ENCODE data around the gene ITGA8. TPM values are rescaled to one million over a fixed set of nuclear protein-coding genes. Genes with fewer than 3 reads are reported as not detected.

ITGA8 gene
- polyA plus RNA-seq, 3 donors: 47.9 to 51.5 (median 51.0) TPM

- no peak for DNase-seq (ENCODE audit: low read depth in 3 of 3, low spot score in 2 of 3)
Observed at GRCh38 chr10:15737656-15738055, 17.9 kb upstream of the ITGA8 start.

GRCh38 chr10:15735763-15736162, 16.0 kb upstream of the ITGA8 start:
- no peak for DNase-seq (ENCODE audit: low read depth in 3 of 3, low spot score in 2 of 3)

- DNase-seq (ENCODE audit: low read depth in 3 of 3, low spot score in 2 of 3): no peak
Observed at GRCh38 chr10:15730341-15730740, 10.6 kb upstream of the ITGA8 start.

GRCh38 chr10:15729890-15730289, 10.2 kb upstream of the ITGA8 start:
- DNase-seq (ENCODE audit: low read depth in 3 of 3, low spot score in 2 of 3): no peak

- DNase-seq (ENCODE audit: low read depth in 3 of 3, low spot score in 2 of 3): no peak
Observed at GRCh38 chr10:15726042-15726441, 6.3 kb upstream of the ITGA8 start.

- no peak for DNase-seq (ENCODE audit: low read depth in 3 of 3, low spot score in 2 of 3)
Observed at GRCh38 chr10:15725603-15726002, 5.9 kb upstream of the ITGA8 start.

- DNase-seq (ENCODE audit: low read depth in 3 of 3, low spot score in 2 of 3): no peak
Observed at GRCh38 chr10:15724683-15725082, 5.0 kb upstream of the ITGA8 start.

- DNase-seq (ENCODE audit: low read depth in 3 of 3, low spot score in 2 of 3): no peak
Observed at GRCh38 chr10:15723803-15724202, 4.1 kb upstream of the ITGA8 start.

GRCh38 chr10:15720635-15721287, 1.0 kb upstream of the ITGA8 start:
- no peak for DNase-seq (ENCODE audit: low read depth in 3 of 3, low spot score in 2 of 3)

- no peak for DNase-seq (ENCODE audit: low read depth in 3 of 3, low spot score in 2 of 3)
Observed at GRCh38 chr10:15719049-15719898, 448 bp downstream of the ITGA8 start.

- no peak for DNase-seq (ENCODE audit: low read depth in 3 of 3, low spot score in 2 of 3)
Observed at GRCh38 chr10:15718694-15719048, 1.1 kb downstream of the ITGA8 start.

- DNase-seq (ENCODE audit: low read depth in 3 of 3, low spot score in 2 of 3): no peak
Observed at GRCh38 chr10:15715619-15716227, 4.0 kb downstream of the ITGA8 start.

GRCh38 chr10:15714847-15715246, 4.9 kb downstream of the ITGA8 start:
- no peak for DNase-seq (ENCODE audit: low read depth in 3 of 3, low spot score in 2 of 3)

- no peak for DNase-seq (ENCODE audit: low read depth in 3 of 3, low spot score in 2 of 3)
Observed at GRCh38 chr10:15712883-15713282, 6.8 kb downstream of the ITGA8 start.

GRCh38 chr10:15710455-15710854, 9.3 kb downstream of the ITGA8 start:
- no peak for DNase-seq (ENCODE audit: low read depth in 3 of 3, low spot score in 2 of 3)

GRCh38 chr10:15705298-15705697, 14.4 kb downstream of the ITGA8 start:
- no peak for DNase-seq (ENCODE audit: low read depth in 3 of 3, low spot score in 2 of 3)

- no peak for DNase-seq (ENCODE audit: low read depth in 3 of 3, low spot score in 2 of 3)
Observed at GRCh38 chr10:15704581-15704968, 15.1 kb downstream of the ITGA8 start.

GRCh38 chr10:15703944-15704580, 15.7 kb downstream of the ITGA8 start:
- no peak for DNase-seq (ENCODE audit: low read depth in 3 of 3, low spot score in 2 of 3)

GRCh38 chr10:15703151-15703880, 16.4 kb downstream of the ITGA8 start:
- DNase-seq (ENCODE audit: low read depth in 3 of 3, low spot score in 2 of 3): no peak

GRCh38 chr10:15700078-15700674, 19.5 kb downstream of the ITGA8 start:
- DNase-seq (ENCODE audit: low read depth in 3 of 3, low spot score in 2 of 3): no peak
